NCI-H1105 (cell line): Measurements from ENCODE around the gene AKNA.

Experiments
- DNase-seq: peaks from one replicate; lab custom pipeline; 2025; lab: John Stamatoyannopoulos, UW

The AKNA gene

GRCh38 chr9:114395334-114395617, 7.5 kb upstream of the AKNA start:
- DNase-seq, result no peak

GRCh38 chr9:114394523-114395333, 6.9 kb upstream of the AKNA start:
- no peak for DNase-seq

DNA sequence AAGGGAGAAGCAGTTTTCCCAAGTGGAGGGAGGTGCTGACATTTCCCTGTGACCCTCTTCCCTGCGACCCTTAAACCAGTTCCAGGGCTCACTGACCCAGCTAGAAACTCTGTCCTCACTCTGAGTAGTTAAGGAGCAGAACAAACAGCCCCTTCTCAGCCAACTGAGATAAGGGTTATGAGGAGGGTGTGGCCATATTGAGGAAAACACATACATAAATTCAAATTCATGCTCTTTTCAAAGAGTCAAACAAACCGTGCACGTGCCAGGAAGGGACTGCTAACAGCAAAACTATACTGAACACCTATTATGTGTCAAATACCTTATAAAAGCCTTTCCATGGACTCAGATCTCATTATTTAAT, 4.9 kb upstream of the AKNA start:
- DNase-seq, result no peak

- DNase-seq, result no peak
Observed at GRCh38 chr9:114390952-114391351, 3.2 kb upstream of the AKNA start.

GRCh38 chr9:114389612-114390368, 2.0 kb upstream of the AKNA start:
- no peak for DNase-seq

DNA sequence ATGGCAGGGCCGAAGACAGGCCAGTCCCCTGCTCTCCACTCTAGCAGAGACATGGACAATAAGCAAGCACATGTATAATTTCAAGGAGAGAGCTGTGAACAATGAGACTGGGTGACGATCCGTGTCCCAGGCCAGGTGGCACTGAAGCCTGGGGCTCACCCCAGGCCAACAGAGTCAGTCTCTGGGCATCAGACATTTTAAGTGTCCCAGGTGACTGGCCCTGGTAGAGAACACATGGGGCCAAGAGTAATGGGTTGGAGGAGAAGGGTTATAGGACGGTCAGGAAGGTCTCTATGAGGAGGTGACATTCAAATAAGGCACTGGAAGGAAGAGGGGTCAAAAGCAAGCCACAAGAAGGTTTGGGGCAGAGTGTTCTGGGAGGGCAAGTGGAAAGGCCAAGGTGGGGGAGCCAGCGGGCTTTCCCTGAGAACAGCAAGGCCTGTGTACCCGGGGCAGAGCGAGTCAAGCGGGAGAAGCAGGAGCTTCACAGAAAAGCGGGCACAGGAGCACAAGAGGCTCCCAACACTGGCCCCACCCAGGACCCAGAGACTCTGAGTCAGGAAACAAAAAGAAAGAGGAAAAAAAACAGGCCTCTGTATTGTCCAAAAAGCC, 1.1 kb upstream of the AKNA start:
- DNase-seq, result no peak

DNA sequence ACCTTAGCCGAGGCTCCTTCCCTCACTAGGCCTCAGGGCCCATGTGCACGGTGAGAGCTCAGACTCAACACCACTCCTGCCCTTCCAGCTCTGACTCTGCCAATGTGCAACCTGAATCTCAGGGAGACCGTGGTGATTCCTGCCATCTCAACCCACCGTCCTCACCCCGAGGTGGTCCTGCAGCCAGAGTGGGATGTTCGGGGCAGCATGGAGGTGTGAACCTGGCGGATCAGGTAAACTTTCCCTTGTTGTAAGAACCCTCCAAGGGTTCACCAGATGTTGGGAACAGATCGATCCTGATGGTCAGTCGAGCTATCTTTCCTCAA, 538 bp upstream of the AKNA start:
- DNase-seq, result no peak

GRCh38 chr9:114386886-114387679, 699 bp downstream of the AKNA start:
- DNase-seq, result no peak

- no peak for DNase-seq
Observed at GRCh38 chr9:114386361-114386885, 1.4 kb downstream of the AKNA start.

GRCh38 chr9:114385397-114386181, 2.2 kb downstream of the AKNA start:
- no peak for DNase-seq

DNA sequence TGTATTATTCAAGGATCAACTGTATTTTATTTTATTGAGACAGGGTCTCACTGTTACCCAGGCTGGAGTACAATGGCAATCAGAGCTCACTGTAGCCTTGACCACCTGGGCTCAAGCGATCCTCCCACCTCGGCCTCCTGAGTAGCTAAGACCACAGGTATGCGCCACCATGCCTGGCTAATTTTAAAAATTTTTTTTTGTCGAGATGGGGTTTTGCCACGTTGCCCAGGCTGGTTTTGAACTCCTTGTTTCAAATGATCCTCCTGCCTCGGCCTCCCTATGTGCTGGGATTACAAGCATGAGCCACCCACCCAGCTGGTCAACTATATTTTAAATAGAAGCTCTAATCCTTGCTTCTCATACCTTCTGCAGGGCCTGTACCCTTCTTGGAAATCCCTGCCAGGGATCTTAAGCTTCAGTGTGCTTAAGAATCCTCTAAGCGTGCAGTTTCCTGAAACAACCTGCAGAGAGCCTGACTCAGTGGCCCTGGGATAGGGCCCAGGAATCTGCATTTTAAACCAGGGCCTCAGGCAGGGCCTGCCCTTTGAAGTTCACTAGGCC, 2.9 kb downstream of the AKNA start:
- no peak for DNase-seq

- DNase-seq, result no peak
Observed at GRCh38 chr9:114384341-114384740, 3.4 kb downstream of the AKNA start.

DNA sequence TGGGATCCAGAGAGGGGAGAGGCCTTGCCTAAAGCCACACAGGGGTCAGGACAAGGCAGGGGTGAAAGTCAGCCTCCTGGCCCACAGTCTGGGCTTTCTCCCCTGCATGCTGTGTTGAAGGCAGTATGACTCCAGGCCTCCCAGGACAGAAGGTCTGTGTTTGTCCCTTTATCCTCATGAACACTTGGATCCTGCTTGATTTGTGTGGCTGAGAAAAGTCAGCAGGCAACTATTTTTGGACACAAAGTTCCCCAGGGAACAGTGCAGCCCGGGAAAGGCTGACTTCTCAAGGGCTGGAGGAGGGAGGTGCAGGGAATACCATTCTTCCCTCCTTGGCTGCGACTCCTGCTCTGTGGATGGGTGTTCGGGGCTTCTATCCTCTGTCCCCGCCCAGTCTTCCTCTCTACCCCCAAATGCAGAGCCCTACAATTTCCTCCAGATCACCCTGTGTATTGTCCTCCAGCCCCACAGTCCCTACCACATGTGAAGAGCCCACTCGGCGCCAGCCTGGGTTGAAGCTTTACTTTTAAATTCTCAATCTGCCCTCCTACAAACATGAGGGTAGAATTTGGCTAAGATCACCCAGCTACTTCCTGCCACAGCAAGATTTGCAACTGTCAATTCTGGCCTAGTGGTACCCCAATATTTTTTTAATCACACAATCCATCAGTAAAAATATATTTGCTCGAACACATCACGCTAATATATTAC, 4.1 kb downstream of the AKNA start:
- no peak for DNase-seq

GRCh38 chr9:114382699-114383520, 4.9 kb downstream of the AKNA start:
- DNase-seq, result no peak

- no peak for DNase-seq
Observed at GRCh38 chr9:114378883-114379282, 8.9 kb downstream of the AKNA start.

- no peak for DNase-seq
Observed at GRCh38 chr9:114378016-114378415, 9.8 kb downstream of the AKNA start.

- no peak for DNase-seq
Observed at GRCh38 chr9:114376586-114377445, 11.0 kb downstream of the AKNA start.

- DNase-seq, result no peak
Observed at GRCh38 chr9:114375386-114376175, 12.2 kb downstream of the AKNA start.
